ENCODE data around the gene CDC14A.

GRCh38 chr1:100304227-100304626 lies 48.1 kb upstream of the CDC14A start:
- TF ChIP-seq, protein P1, sequence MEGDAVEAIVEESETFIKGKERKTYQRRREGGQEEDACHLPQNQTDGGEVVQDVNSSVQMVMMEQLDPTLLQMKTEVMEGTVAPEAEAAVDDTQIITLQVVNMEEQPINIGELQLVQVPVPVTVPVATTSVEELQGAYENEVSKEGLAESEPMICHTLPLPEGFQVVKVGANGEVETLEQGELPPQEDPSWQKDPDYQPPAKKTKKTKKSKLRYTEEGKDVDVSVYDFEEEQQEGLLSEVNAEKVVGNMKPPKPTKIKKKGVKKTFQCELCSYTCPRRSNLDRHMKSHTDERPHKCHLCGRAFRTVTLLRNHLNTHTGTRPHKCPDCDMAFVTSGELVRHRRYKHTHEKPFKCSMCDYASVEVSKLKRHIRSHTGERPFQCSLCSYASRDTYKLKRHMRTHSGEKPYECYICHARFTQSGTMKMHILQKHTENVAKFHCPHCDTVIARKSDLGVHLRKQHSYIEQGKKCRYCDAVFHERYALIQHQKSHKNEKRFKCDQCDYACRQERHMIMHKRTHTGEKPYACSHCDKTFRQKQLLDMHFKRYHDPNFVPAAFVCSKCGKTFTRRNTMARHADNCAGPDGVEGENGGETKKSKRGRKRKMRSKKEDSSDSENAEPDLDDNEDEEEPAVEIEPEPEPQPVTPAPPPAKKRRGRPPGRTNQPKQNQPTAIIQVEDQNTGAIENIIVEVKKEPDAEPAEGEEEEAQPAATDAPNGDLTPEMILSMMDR (IDR thresholded peaks at IDR 0.05; ENCODE audit: low read depth, low read length, poor library complexity, severe bottlenecking), result no peak
- no peak for TF ChIP-seq EZH2phosphoT487 (IDR thresholded peaks at IDR 0.05; ENCODE audit: borderline replicate concordance, low read length)

Data from DOHH2 (cell line).